Fibroblast of pulmonary artery (primary cell): Measurements from ENCODE around the gene NUDT1.
A peak's percentile ranks its signal among the peaks of the same experiment; 100 is the strongest.
"Not testable (repeated sequence)": the region's sequence is repeated elsewhere in the genome, so short reads cannot be mapped to it uniquely, and the experiment has no call there.

Source experiments
- DNase-seq: peaks from one replicate; pipeline ENCODE4 v3.0.0-alpha.2; 2010; ENCODE audit warnings: low read depth
- H3K4me3 ChIP-seq: replicated peaks from 2 replicates; pipeline ENCODE4 v1.5.1; 2011; ENCODE audit warnings: low read depth, mild to moderate bottlenecking, control low read depth, low read length, moderate library complexity
- CTCF ChIP-seq: IDR thresholded peaks from 2 replicates; pipeline ENCODE4 v1.5.1; 2011; ENCODE audit warnings: mild to moderate bottlenecking, control low read depth, low read length, inconsistent platforms; ENCODE audit errors: missing control alignments

Gene NUDT1

DNA sequence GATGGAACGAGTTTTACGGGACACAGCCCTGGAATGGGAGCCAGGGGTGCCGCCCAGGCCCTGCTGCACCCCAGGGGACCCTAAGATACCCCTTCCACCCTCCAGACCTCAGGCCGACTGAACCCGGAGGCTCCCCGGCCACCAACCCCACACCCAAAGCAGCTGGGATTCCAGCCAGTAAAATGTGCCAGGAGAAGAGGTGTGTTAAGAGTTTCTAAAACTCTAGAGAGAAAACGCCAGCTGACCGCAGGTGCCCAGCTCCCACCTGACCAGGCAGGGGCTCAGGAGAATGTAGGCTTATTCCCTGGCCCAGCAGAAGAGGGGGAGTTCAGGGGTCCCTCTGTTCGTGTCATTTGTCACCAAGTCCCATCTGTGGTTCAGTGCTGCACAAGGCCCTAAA lies 17.5 kb downstream of the NUDT1 start:
- DNase-seq, result no peak
- H3K4me3 ChIP-seq, result no peak overlapping the region
- TF ChIP-seq CTCF, result no peak

- no peak overlapping the region for H3K4me3 ChIP-seq
- no peak for TF ChIP-seq CTCF
- DNase-seq, result no peak
These were observed 18.8 kb downstream of the NUDT1 start for GRCh38 chr7:2260820-2261219.

- DNase-seq, result no peak
- no peak for TF ChIP-seq CTCF
- no peak overlapping the region for H3K4me3 ChIP-seq
These were observed 19.6 kb downstream of the NUDT1 start for GRCh38 chr7:2261611-2262010.

GRCh38 chr7:2263176-2263575 lies 21.1 kb downstream of the NUDT1 start:
- no peak overlapping the region for H3K4me3 ChIP-seq
- DNase-seq, result no peak
- TF ChIP-seq CTCF, result no peak

DNA sequence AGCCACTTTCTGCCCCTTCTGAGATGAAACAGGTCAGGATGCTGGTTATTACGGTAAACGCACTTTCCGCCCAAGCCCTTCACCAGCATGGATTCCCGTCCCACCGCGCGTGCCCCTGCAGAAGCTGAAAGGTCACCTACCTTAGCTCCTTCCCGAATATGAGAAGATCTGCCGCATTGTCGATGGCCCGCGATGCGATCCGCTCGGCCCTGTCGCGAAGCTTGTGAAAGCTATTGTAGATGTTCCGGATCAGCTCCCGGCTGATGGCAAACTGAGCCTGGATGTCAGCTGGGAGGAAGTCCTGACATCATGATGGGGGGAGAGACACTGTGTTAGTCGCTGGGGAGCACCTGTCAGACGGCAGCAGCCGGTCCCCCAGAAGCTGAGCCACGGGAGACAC lies 22.1 kb downstream of the NUDT1 start:
- no peak for DNase-seq
- TF ChIP-seq CTCF, result no peak
- H3K4me3 ChIP-seq, result no peak overlapping the region

GRCh38 chr7:2266911-2267310 lies 24.9 kb downstream of the NUDT1 start:
- peak; percentile 19 for DNase-seq
- no peak overlapping the region for H3K4me3 ChIP-seq
- TF ChIP-seq CTCF, result no peak

DNA sequence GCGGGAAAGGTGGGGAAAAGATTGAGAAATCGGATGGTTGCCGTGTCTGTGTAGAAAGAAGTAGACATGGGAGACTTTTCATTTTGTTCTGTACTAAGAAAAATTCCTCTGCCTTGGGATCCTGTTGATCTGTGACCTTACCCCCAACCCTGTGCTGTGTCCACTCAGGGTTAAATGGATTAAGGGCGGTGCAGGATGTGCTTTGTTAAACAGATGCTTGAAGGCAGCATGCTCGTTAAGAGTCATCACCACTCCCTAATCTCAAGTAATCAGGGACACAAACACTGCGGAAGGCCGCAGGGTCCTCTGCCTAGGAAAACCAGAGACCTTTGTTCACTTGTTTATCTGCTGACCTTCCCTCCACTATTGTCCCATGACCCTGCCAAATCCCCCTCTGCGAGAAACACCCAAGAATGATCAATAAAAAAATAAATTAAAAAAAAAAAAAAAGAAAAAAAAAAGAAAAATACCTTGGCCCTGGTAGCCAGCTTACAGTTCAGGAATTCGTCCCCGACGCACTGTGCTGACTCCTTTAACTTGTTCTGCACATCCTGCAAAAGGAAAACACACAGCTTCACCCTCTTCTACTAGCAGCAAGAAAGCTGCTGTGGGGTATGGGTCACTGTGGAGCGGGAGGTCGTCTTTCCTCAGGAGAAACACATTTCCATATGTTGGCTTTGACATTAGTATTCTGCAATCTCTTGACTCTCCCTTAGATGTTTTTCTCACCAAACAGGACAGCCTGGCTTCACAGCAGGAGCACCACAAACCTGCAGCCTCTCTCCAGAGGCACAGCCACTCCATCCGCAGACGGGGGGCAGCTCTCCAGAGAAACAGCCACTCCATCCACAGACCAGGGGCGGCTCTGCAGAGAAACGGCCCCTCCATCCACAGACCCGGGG lies 27.3 kb downstream of the NUDT1 start:
- DNase-seq, H3K4me3 ChIP-seq: not testable (repeated sequence)
